ENCODE results near the gene AKT3.
"Not testable (repeated sequence)": the region's sequence is repeated elsewhere in the genome, so short reads cannot be mapped to it uniquely, and the experiment has no call there.

The AKT3 gene

DNA sequence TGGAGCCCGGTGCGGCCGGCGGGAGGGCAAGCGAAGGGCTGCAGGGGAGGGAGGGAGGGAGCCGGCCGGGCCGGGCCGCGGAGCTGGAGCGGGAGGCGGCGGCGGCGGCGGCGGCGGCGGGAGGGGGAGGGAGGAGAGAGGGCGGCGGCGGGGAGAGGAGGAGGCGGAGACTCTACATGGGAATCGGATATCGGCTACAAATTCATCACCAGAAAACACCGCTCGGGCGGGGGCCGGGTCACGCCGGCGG is at the start of gene AKT3:
Gene AKT3, minus strand, starts transcription at position 42 of the 250 bp plus-strand sequence. CDS start 7,073 bp downstream, outside the sequence.
- FAIRE-seq (no peak), DNase-seq (ENCODE audit: insufficient read length, low spot score) (peak; percentile 20)

DNA sequence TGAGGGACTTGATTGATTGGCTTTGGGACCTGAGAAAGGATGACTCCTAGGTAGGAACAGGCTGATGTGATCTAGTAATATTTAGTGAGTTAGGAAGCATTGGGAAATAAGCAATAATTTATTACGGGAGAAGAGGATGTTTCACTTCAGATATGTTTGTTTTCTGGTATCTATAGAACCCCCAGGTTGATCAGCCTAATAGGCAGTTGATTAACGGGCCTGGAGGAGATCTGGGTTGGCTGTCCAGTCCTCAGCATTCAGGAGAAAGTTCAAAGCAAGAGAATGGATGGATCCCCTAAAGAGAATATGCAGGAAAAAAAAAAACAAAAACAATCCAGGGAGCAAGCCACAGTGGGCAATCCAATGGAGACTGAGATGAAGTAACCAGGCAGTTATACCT is 48.2 kb upstream of the AKT3 start:
- DNase-seq (ENCODE audit: insufficient read length, low spot score) (no peak), FAIRE-seq (no peak)

DNA sequence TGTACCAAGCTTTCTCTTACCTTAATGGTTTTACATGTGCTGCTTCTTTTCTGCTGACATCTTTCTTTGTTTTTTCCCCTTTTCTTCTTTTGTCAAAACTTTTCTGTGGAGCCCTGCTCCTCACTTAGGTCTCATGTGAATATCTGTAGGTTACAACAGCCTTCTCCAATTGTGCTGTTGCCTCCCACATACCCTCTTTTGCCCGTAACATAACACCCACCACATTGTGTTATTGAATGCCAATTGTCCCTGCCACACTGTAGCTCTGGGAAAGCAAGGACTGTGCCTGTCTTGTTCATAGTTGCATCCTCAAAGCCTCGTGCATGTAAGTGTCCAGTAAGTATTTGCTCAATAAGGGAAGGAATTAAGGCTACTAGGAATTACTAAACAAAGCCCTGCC is 46.3 kb upstream of the AKT3 start:
- FAIRE-seq (no peak), DNase-seq (ENCODE audit: insufficient read length, low spot score) (no peak)

DNA sequence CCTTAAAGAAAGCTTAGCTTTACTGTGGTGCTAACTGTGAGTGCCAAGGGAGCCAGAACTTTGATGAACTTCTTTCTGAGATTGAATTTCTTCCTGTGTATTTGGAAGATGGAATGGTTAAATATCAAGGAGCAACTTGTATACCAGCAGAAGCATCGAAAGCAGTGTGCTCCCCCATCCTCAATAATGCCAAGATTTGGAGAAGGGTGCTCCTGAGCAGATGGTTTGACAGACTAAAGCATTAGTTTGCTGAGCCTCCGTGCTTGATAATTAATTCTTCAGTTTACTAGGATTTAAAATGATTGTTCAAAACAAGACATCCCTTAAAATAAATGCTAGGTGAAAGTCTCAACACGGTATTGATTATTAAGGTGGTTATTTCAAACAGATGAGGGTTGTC is 42.4 kb upstream of the AKT3 start:
- FAIRE-seq (no peak), DNase-seq (ENCODE audit: insufficient read length, low spot score) (no peak)

DNA sequence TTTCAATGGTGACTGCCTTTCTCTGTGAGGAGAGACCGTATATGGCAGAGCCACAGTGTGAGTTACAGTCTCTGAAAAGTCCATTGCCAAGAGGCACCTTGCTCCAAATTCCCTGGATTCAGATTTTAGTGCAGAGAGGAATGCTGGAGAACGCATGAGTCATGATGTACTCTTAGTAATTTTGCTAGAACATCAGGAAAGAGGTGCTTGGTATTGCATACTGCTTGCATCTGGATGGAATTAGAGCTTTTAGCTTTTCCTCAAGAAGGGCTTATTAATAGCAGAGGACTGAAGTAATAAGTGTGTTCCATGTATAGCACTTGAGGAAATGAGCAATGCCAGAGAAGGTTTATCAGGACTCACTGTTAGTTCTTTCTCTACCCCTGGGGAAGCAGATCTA is 40.5 kb upstream of the AKT3 start:
- DNase-seq (ENCODE audit: insufficient read length, low spot score) (no peak), FAIRE-seq (peak; percentile 70)

DNA sequence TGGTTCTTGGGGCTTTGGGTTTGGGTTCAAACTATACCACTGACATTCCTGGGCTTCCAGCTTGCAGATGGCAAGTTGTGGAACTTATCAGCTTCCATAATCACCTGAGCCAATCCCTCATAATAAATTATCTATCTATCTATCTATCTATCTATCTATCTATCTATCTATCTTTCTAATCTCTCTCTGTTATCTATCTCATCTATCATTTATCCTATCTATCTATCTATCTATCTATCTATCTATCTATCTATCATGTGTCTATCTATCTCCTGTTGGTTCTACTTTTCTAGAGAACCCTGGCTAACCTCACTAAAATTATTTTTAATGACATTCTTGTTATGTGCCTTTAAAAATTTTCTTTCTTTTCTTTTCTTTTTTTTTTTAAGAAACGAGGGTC is 35.8 kb upstream of the AKT3 start:
- no peak for FAIRE-seq
- no peak for DNase-seq (ENCODE audit: insufficient read length, low spot score)

DNA sequence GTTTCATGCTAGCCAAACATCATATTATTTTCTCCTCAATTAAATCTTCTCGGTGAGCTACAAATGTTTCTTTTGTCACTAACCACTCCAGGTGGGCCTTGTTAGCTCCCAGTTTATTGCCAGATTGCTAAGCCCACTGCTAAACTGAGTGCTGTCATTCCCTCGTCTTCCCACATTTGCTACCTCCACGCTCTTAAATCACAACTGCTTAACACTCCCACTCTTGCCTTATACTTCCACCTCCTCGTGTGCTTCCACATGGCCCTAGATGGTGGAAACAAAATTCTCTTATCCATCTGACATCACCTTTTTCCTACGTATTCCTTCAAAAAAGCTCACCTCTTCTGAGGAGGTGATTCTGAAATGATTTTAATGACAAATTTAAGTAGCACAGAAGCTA is 34.6 kb upstream of the AKT3 start:
- FAIRE-seq (no peak), DNase-seq (ENCODE audit: insufficient read length, low spot score) (no peak)

DNA sequence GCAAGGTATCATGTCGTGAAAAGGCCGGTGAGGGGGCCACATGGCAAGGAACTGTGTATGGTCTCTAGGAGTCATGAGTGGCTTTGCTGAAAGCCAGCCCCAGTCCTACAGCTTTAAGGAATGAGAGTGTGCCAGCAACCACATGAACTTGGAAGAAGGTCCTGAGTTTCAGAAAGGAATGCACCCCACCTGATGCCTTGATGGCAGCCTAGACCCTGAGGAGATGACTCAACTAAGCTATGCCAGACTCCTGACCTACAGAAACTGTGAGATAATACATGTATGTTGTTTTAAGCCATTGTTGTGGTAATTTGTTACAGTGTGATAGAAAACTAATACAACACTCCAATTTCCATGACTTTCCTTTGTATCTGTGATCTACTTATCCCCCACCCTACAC is 33.5 kb upstream of the AKT3 start:
- DNase-seq (ENCODE audit: insufficient read length, low spot score), result no peak
- FAIRE-seq, result no peak

DNA sequence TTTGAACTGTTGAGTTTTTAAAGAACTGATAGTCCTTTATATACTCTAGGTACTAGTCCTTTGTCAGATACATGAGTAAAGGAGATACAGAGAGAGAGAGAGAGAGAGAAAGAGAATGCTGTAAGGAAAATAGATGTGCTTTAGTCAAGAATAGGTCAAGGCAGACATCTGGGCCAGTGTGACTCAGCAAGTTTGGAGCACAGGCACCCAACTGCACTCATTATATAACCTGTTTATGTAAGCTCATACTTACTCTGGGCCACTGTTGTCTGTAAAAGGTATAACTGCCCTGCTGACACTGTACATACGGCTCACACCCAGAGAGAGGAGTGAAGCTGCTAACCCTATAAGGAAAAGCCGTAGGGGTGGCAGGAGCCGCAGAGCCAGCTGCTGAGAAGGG is 32.2 kb upstream of the AKT3 start:
- no peak for FAIRE-seq
- DNase-seq (ENCODE audit: insufficient read length, low spot score), result no peak

DNA sequence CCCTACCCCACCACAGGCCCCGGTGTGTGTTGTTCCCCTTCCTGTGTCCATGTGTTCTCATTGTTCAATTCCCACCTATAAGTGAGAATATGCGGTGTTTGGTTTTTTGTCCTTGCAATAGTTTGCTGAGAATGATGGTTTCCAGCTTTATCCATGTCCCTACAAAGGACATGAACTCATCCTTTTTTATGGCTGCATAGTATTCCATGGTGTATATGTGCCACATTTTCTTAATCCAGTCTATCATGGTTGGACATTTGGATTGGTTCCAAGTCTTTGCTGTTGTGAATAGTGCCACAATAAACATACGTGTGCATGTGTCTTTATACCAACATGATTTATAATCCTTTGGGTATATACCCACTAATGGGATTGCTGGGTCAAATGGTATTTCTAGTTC is 27.0 kb upstream of the AKT3 start:
- DNase-seq (ENCODE audit: insufficient read length, low spot score); FAIRE-seq: not testable (repeated sequence)

DNA sequence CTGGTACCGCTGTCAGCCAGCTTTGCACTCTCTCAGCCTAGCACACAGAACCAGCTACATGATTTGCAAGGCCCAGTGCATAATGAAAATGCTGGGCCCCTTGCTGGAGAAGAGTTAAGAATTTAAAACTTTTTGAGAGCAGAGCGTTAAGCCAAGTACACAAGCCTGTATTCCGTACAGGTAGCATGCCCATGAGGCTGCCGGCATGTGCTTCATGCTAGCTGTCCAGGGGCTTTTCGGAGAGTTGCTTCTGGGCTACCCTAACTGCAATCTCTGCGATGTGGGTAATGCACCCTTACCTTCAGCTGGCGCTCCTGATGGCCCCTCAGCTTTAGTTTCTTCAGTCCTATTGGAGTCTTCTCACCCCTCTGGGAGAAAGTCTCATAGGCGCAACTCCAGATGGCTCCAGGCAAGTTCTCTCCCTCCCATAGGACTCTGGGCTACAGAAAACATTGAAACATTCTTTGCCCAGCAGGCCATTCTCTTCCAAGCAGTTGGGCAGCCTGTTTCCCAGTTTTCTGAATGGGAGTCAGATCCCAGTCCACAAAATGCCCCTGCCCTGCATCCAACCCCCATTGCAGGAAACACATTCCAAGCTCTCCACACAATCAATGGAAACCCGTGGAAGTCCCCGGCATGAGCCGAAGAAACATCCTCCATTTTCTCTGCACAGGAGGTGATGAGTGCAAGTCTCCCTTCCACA is 5.7 kb upstream of the AKT3 start:
- no peak for FAIRE-seq
- no peak for DNase-seq (ENCODE audit: insufficient read length, low spot score)

DNA sequence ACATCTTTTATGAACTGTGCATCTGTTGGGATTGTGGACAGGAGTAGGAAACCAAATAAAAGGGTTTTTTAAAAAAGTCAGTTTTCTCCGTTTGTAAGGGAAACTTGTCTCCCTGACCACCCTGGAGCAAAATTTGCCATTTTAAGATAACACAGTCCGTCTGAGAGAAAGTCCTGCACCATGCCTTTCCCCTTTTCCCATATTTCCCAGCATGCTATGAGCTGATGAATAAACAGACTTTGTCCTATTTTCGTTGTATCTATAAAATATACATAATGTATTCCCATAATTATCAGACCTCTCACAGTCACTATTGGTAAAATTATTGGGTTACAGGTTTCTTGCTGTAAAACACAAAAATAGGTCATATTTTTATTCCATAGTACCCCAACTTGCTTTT is 1.7 kb upstream of the AKT3 start:
- DNase-seq (ENCODE audit: insufficient read length, low spot score) (no peak), FAIRE-seq (no peak)

DNA sequence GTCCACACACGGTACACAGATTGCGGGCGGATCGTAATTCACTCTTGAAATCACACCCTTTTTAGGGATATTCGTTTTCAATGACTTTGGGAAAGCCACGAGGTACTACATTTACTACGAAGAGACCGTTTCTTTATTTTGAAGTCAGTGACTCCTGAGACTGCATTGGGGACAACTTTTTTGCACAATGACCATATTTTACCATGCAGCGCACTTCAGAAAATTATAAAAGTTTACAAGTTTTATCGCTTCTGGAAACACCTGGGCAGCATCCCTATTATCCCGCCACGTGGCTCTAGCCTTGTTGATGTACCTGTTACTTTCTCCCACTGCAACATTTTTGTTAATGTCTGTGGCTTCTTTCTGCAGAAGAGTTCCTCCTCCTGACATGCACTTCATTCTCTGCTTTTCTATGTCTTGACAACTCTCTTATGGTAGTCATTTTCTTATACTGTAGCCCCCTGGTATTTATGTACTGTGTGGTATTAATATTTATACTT is 1.3 kb upstream of the AKT3 start:
- DNase-seq (ENCODE audit: insufficient read length, low spot score), result no peak
- FAIRE-seq, result no peak

DNA sequence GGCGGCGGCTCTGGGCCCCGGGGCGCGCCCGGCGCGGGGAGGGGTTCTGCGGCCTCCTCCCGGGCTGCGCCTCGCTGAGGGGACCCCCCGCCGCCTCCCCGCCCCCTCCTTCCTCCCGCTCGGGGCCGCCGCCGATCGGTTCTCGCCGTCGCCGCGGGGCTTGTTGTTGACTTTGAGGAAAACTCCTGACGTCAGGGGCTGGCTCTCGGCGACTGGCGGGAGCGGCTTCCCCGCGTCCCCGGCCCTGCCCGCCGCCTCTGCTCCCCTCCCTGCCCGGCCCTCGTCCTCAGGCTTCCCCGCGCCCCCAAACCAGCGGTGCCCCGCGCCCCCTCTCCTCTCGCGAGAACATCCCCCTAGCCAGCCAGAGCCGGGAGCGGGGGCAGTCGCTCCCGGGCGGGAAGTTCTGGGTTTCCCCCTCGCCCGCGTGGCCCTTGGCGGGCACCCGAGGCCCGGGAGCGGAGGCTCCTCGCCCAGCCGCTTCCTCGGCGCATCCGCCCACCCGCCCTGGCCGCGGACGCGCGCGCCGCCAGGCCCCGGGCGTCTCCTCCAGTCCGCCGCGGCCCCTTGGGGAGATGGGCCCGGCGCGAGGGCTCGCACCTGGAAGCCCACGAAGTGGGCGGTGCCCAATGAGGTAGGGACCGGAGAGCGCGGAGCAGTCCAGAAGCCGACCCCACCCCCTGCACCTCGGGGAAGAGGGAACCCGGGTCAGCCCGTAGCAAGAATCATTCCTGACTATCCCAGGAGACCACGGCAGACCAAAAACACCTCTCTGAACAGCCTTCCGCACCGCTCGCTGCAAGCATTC is 611 bp upstream of the AKT3 start:
- peak; percentile 81 for DNase-seq (ENCODE audit: insufficient read length, low spot score)
- peak; percentile 54 for FAIRE-seq

DNA sequence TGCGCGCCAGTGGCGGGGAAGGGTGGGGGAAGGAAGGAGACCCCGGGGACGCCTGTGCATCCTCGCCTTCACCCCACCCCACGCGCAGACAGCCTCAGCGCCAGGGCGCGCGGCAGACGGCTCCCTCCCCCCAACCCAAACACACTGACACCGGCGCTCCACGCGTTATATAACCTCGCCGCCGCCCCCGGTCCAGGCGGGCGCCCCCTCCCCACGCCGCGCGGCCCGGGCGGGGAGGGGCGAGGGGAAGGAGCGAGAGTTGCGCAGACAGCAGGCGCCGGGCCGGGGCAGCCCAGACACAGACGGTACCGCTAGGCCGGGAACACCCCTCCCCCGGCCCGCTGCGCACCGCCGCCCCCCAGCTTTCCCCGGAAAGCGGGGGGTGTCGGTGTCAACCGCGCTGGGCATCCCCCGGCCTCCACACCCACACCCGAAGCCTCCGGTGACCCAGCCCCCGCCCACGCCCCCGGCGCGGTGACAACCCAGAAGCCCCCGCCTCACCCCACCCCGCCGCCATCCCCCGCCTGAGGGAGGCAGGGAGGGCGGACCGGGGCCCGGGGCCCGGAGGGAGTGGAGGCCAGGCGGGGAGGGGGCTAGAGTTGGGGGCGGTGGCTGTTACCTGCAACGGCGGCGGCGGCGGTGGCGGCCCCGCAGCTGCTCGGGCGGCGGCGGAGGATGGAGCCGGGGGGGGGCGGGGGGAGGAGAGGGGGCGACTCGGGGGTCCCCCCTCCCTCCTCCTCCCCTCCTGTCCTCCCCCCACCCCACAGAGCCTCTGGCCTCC is 432 bp downstream of the AKT3 start:
- peak; percentile 28 for DNase-seq (ENCODE audit: insufficient read length, low spot score)
- no peak for FAIRE-seq

DNA sequence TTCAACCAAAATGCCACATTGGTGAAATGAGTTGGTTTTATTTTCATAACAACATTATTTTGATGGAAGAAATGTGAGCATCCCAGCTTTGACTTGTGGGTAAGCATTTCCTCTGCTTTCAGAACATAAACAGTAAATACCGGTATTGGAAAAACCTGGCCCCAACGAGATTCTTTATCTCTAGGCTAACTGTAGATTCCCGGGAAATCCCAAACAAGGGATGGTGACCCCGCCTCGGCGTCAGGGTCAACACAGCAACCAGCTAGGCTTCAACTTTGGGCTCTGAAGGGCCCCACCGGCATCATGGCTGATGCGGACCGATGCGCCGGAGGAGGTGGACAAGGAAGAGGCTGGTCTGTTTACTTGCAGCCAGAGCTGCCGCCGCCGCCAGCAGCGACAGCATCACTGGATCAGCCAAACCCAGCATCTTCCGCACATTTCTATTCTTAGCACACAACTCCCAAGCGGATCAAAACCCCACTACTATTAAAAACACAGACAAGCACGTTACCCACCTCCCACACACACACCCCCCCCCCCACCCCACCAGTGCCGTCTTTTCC is 1.1 kb downstream of the AKT3 start:
- FAIRE-seq, result peak; percentile 82
- peak; percentile 32 for DNase-seq (ENCODE audit: insufficient read length, low spot score)

DNA sequence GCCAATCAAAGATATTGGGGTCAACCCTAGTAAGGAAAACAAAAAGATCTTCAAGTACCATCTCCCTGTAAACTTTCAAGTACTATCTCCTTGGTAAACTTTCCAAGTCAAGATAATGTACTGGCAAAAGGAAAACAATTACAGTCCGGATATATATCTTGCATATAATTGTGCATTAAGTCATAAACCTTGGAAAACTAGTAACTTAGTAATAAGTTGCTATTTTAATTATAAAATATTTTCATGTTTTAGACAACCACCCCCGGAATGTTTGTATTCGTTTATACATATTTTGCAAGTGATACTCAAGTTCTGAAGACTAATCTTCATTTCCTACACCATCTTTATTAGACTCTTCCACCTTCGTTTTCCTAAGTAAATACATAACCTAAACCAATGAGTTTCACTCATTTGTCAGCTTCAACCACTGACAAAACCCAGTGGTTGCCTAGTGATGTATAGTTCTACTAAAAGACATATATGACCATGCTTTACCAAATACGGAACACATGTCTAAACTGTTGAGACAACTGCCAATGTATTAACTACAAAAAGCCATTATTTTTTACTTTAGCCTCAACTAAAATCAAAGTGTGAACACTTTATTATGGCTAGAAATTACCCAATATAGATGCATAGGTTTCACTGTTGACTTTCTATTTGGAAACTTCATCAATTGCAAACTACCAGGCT is 1.7 kb downstream of the AKT3 start:
- DNase-seq (ENCODE audit: insufficient read length, low spot score), result no peak
- no peak for FAIRE-seq

DNA sequence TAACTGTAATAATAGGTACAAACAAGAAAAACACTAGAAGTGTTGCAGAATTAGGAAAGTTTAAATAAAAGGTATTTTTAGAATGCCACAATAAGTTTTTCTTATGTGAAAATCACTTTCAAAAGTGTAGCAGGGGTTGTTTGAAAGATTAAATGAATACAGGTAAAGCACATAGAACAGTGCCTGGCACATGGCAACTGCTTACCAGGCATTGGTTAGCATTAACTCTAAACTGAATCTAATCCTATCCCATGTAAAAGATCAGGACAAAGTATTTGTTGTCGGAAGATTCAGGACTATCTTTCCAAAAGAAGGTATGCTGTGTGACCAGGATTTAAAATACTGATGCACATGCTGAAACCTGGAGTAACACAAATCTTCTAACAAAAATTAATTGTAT is 3.3 kb downstream of the AKT3 start:
- no peak for DNase-seq (ENCODE audit: insufficient read length, low spot score)
- FAIRE-seq, result no peak

DNA sequence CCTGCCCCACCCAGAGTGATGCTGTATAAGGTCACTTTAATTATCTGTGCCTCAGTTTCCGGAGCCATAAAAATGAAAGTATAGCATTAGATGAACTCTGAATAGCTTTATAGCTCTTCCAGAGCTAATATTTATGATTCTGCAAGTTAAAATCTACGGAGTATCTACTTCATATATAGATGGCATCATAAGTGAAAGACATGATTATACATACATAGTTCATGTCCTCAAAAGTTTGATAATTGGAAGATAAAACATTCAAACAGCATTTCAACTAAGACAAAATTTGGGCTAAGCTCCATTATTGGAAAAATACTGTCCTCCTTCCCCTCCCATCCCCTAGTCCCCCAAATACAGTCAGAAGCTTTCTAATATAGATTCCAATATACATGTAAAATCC is 4.2 kb downstream of the AKT3 start:
- FAIRE-seq (no peak), DNase-seq (ENCODE audit: insufficient read length, low spot score) (no peak)

DNA sequence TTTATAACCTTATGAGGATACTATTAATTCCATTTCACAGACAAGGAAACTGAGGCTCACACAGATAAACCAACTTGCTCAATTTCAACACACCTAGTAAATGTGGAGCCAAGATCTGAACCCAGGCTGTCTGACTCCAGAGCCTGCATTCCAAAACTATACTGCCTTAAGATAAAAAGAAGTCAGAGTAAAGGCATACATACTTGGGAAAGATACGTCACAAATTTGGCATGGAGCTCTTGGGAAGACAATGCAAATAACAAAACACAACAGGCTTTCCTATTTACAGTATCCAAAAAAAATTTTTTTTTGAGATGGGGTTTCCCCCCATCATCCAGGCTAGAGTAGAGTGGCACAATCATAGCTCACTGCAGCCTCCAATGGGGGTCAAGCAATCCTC is 5.9 kb downstream of the AKT3 start:
- no peak for FAIRE-seq
- no peak for DNase-seq (ENCODE audit: insufficient read length, low spot score)

Data from HTR-8/SVneo (cell line).